ENCODE results near the gene TNS1.
A peak's percentile ranks its signal among the peaks of the same experiment; 100 is the strongest.

Gene TNS1

DNA sequence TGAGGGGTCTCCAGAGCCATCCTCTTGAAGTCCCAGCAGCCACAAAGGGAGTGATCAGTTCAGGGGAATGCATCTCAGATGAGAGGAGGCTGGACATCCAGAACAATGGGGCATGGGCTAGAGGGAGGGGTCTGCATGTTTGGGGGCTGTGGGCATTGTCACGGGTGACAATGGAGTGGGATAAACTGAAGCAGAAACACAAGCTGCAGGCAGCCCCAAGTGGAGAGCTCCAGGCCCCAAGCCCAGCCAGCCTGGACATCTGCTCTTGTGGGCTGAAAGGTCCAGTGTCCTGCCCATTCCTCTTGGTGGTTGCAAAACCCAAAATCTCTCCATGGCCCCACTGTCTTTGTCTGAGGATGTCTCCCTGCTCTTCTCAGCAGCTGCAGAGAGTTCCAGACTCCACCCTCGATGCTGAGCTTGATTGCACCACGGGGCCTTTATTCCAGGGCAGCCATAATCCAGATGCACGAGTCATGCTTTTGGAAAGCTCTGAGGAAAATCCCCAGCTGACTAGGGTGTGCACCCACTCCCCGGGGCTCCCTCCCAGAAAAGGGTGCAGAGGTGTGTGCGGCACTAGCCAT, 149.4 kb downstream of the TNS1 start:
- peak; percentile 45 for DNase-seq (ENCODE audit: low read depth)
- TF ChIP-seq, protein P1, sequence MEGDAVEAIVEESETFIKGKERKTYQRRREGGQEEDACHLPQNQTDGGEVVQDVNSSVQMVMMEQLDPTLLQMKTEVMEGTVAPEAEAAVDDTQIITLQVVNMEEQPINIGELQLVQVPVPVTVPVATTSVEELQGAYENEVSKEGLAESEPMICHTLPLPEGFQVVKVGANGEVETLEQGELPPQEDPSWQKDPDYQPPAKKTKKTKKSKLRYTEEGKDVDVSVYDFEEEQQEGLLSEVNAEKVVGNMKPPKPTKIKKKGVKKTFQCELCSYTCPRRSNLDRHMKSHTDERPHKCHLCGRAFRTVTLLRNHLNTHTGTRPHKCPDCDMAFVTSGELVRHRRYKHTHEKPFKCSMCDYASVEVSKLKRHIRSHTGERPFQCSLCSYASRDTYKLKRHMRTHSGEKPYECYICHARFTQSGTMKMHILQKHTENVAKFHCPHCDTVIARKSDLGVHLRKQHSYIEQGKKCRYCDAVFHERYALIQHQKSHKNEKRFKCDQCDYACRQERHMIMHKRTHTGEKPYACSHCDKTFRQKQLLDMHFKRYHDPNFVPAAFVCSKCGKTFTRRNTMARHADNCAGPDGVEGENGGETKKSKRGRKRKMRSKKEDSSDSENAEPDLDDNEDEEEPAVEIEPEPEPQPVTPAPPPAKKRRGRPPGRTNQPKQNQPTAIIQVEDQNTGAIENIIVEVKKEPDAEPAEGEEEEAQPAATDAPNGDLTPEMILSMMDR (IDR thresholded peaks at IDR 0.05; ENCODE audit: insufficient read depth, low read depth, low read length, missing control alignments), result no peak

DNA sequence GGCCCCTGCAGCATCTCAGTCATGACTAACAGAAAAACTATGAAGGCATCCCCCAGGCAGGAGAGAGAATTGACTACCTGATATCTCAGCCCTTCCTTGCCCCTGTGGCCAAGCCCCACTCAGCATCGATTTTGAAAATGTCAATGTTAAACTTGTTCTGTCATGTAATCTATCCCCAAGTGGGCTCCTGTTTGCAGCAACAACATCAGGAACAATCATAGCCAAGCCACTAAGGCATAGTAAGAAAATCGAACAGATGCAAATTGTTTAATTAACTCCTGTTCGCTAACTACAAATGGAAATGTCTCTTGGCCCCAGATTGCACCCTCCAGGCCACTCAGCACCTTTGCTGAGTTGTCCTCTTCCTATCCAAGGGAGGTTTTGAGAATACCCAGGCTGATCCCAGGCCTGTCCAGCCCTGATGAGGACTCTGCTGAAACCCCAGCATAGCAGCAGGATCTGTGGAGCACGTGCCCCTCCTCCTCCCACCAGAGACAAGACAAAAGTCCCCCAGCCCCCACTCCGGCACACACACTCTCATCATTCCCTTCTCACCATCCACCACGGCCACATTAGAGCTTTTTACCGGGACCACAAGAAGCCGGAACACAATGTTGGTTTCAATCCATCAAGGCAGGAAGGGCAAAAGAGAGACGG, 150.1 kb downstream of the TNS1 start:
- no peak overlapping the region for H3K4me3 ChIP-seq (ENCODE audit: low read length)

More for the DNA sequence above, 149.4 kb downstream of the TNS1 start:
- H3K4me3 ChIP-seq (ENCODE audit: low read length), result no peak overlapping the region

DNA sequence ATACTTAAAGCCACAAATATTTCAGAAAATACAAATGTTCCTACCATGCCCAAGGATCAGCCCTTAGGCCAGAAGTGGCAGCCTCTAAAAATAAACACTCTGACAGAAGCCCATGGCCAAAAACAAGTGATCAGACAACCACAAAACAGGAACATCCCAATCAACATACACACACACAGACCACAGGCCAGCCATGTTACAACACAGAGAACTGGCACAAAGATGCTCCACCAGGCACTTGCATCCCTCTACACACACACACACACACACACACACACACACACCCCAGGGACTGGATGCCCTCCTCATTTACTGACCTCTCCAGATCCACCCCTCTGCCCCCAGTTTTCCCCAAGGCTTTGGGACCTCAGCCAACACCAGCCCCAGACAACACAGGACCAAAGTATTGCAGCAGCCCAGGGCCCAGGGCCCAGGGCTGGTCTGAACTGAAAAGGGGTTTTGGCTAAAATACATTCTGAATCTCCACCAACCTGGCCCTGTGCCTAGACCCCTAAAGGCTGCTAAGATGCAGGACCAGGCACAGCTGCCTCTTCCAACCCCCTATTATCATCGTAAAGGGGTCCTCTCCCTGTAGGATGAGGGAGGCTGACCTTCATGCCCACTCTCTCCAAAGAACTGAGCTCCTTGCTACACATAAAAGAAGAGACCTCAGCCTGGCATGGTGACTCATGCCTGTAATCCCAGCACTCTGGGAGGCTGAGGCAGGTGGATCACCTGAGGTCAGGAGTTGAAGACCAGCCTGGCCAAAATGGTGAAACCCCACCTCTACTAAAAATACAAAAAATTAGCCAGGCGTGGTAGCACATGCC, 151.4 kb downstream of the TNS1 start:
- H3K4me3 ChIP-seq (ENCODE audit: low read length), result no peak overlapping the region
- DNase-seq (ENCODE audit: low read depth), result peak; percentile 30
- TF ChIP-seq, protein P1 (IDR thresholded peaks at IDR 0.05; ENCODE audit: insufficient read depth, low read depth, low read length, missing control alignments), result no peak

More for the DNA sequence above, 150.1 kb downstream of the TNS1 start:
- TF ChIP-seq, protein P1 (IDR thresholded peaks at IDR 0.05; ENCODE audit: insufficient read depth, low read depth, low read length, missing control alignments), result no peak
- no peak for DNase-seq (ENCODE audit: low read depth)

DNA sequence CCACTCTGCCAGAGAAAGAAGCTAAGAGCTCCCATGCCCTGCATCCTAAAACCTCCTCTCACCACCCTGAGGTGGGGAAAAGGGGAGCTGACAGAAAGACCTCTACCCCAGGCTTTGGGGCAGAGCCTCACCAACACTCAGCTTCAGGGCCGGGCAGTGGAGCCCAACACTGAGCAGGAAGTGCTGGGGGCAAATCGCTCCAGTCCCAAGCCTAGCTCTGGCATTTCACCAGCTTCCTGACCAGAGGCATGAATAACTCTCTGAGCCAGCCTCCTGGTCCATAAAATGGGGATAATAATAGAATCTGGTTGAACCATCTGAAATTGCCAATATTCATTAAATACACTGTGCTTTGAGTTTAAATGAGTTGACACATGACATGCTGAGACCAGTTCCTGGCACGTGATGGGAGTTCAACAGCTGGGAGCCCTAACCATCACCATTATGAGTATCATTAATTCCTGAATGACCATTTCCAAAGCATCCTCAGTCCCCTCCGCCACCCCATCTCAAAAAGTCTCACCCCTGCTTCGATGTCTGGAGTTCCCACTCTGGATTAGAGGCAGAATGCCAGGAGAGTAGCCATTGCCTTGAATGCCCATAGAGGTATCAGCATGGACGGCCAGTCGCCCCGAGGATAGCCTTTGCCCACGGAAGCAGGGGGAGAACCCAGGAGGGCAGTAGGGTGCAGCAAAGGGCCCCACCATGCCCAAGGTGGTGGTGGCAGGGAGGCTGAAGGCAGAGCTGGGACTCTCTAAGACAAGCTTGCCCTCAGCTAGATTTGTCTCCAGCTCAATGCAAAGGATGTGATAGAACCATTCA, 153.4 kb downstream of the TNS1 start:
- peak; percentile 16 for DNase-seq (ENCODE audit: low read depth)
- TF ChIP-seq, protein P1 (IDR thresholded peaks at IDR 0.05; ENCODE audit: insufficient read depth, low read depth, low read length, missing control alignments), result no peak
- no peak overlapping the region for H3K4me3 ChIP-seq (ENCODE audit: low read length)

DNA sequence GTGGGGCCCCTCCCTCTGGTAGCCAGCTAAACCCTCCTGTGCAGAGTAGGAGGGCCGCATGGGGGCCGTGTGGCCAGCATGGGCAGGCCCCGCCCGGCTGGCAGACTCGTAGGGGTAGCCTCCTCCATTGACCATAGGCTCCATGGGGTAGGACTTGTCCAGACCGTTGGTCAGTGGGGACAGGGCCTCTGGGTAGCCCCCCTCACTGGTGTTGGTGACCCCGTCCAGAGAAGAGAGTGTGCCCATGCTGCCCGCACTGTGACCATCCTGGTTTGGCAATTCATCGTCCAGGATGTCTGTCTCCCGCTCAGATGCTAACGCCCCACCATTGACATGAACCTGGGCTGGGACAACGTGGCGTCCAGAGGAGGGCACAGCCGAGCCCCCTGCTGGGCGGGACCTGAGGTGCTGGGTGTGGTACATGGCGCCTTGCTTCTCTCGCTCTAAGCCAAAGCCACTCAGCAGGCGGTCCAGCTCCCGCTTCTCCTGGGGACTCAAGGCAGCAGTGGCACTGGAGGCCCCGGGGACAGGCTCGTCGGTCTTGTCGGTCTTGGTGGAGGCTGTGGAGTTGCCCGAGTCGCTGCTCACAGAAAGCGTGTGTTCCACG, 154.3 kb downstream of the TNS1 start:
- no peak for DNase-seq (ENCODE audit: low read depth)
- TF ChIP-seq, protein P1 (IDR thresholded peaks at IDR 0.05; ENCODE audit: insufficient read depth, low read depth, low read length, missing control alignments), result no peak
- no peak overlapping the region for H3K4me3 ChIP-seq (ENCODE audit: low read length)

All from epithelial cell of esophagus (primary cell).